GM06990 (cell line): ENCODE measurements around the gene REG4.

Experiments used
- DNase-seq: peaks from one replicate; pipeline ENCODE4 v3.0.0-alpha.2; 2011; ENCODE audit not compliant: insufficient read length; ENCODE audit errors: extremely low read depth
- H3K27me3 ChIP-seq: replicated peaks from 2 replicates; pipeline ENCODE4 v1.6.0; 2011; ENCODE audit warnings: low read length; ENCODE audit not compliant: control insufficient read depth, insufficient read depth
- H3K36me3 ChIP-seq: 2 replicates; pipeline ENCODE4 v1.5.1; 2011; ENCODE audit warnings: low read length; ENCODE audit not compliant: control insufficient read depth, insufficient read depth
- H3K4me3 ChIP-seq: replicated peaks from 2 replicates; pipeline ENCODE4 v1.5.1; 2011; ENCODE audit warnings: low read depth, mild to moderate bottlenecking, control low read depth, low read length
- CTCF ChIP-seq: IDR thresholded peaks from 2 replicates; pipeline ENCODE4 v1.5.1; 2011; ENCODE audit warnings: low read length, control low read depth, mild to moderate bottlenecking, inconsistent platforms; ENCODE audit not compliant: insufficient read depth, poor library complexity, severe bottlenecking

Gene REG4

GRCh38 chr1:119744598-119744942 lies 66.7 kb downstream of the REG4 start:
- Histone ChIP-seq H3K27me3 (no peaks in the 10 kb centered on the region), H3K4me3 (no peak overlapping the region), H3K36me3 (no peaks in the 10 kb centered on the region)
- no peak for TF ChIP-seq CTCF
- DNase-seq = no peak
